GM12865 (cell line): ENCODE measurements around the gene SETD2.
"Not testable (repeated sequence)": the region's sequence is repeated elsewhere in the genome, so short reads cannot be mapped to it uniquely, and the experiment has no call there.

Source experiments
- DNase-seq: peaks from one replicate; pipeline ENCODE4 v3.0.0; 2010; ENCODE audit warnings: low read depth
- H3K4me3 ChIP-seq: 2 replicates; pipeline ENCODE4 v1.5.1; 2011; ENCODE audit warnings: mild to moderate bottlenecking, low read depth, low read length, control low read depth
- CTCF ChIP-seq: IDR thresholded peaks from 2 replicates; pipeline ENCODE4 v1.5.1; 2011; ENCODE audit warnings: low read length, control low read depth, low read depth, inconsistent platforms; ENCODE audit not compliant: insufficient read depth; ENCODE audit errors: missing control alignments

The SETD2 gene

GRCh38 chr3:47145272-47145671, 18.6 kb downstream of the SETD2 start:
- H3K4me3 ChIP-seq = no peak overlapping the region
- DNase-seq = no peak
- no peak for TF ChIP-seq CTCF

GRCh38 chr3:47143068-47143467, 20.8 kb downstream of the SETD2 start:
- no peak for DNase-seq
- no peak overlapping the region for H3K4me3 ChIP-seq
- TF ChIP-seq CTCF = no peak

- not testable (repeated sequence) for DNase-seq, H3K4me3 ChIP-seq
Measured at GRCh38 chr3:47142536-47142935, 21.4 kb downstream of the SETD2 start.

GRCh38 chr3:47140973-47141461, 22.9 kb downstream of the SETD2 start:
- DNase-seq = peak; percentile 73
- peak overlapping the region; percentile 23; the same call in 1 of the 2 replicates for H3K4me3 ChIP-seq

GRCh38 chr3:47140553-47140952, 23.4 kb downstream of the SETD2 start:
- not testable (repeated sequence) for H3K4me3 ChIP-seq, DNase-seq

- H3K4me3 ChIP-seq = no peak overlapping the region
- no peak for DNase-seq
- TF ChIP-seq CTCF = no peak
Measured at GRCh38 chr3:47134311-47134710, 29.6 kb downstream of the SETD2 start.

GRCh38 chr3:47133641-47134040, 30.3 kb downstream of the SETD2 start:
- TF ChIP-seq CTCF = no peak
- no peak for DNase-seq
- no peak overlapping the region for H3K4me3 ChIP-seq

- TF ChIP-seq CTCF = no peak
- H3K4me3 ChIP-seq = no peak overlapping the region
- DNase-seq = no peak
Measured at GRCh38 chr3:47130557-47130956, 33.4 kb downstream of the SETD2 start.

GRCh38 chr3:47128137-47128536, 35.8 kb downstream of the SETD2 start:
- no peak for DNase-seq
- no peak overlapping the region for H3K4me3 ChIP-seq
- TF ChIP-seq CTCF = no peak
